ENCODE data around the gene EMID1.
"Not testable (repeated sequence)": the region's sequence is repeated elsewhere in the genome, so short reads cannot be mapped to it uniquely, and the experiment has no call there.

EMID1 gene

GRCh38 chr22:29233277-29233877, 27.7 kb downstream of the EMID1 start:
- TF ChIP-seq EZH2 (IDR thresholded peaks at IDR 0.05; ENCODE audit: borderline replicate concordance, low read depth, low read length, severe bottlenecking) = no peak
- no peak for TF ChIP-seq CTCF (IDR thresholded peaks at IDR 0.05; ENCODE audit: borderline replicate concordance, extremely low read depth, low read length, poor library complexity, severe bottlenecking)
- Histone ChIP-seq H3K9ac (ENCODE audit: low read depth, low read length) (no peak overlapping the region), H3K9me3 (ENCODE audit: insufficient read depth, low read length, severe bottlenecking) (no peaks in the 10 kb centered on the region), H3K27me3 (ENCODE audit: insufficient read depth, low read length, poor library complexity) (no peaks in the 10 kb centered on the region), H3K4me3 (ENCODE audit: low read depth in 1 of 2, low read length in 2 of 2) (no peak overlapping the region), H4K20me1 (ENCODE audit: insufficient read depth, low read length) (no peaks in the 10 kb centered on the region), H3K79me2 (ENCODE audit: insufficient read depth, low read length) (no peaks in the 10 kb centered on the region), H3K27ac (ENCODE audit: low read length) (no peak overlapping the region), H3K4me1 (ENCODE audit: insufficient read depth, low read length) (no peaks in the 10 kb centered on the region), H2AFZ (ENCODE audit: low read depth, low read length) (no peak overlapping the region), H3K36me3 (ENCODE audit: insufficient read depth, low read length) (peaks cover 22% of the 10 kb centered on the region), H3K4me2 (ENCODE audit: insufficient read depth, low read length) (no peak overlapping the region)
- ATAC-seq (ENCODE audit: insufficient read depth, low read depth) (no peak), DNase-seq (no peak)

GRCh38 chr22:29240481-29240880, 34.8 kb downstream of the EMID1 start:
- Histone ChIP-seq H3K4me1 (ENCODE audit: insufficient read depth, low read length) (peaks cover 42% of the 10 kb centered on the region), H3K9ac (ENCODE audit: low read depth, low read length) (peak overlapping the region; percentile 44), H3K36me3 (ENCODE audit: insufficient read depth, low read length) (peaks cover 53% of the 10 kb centered on the region), H3K9me3 (ENCODE audit: insufficient read depth, low read length, severe bottlenecking) (peaks cover 26% of the 10 kb centered on the region), H3K27ac (ENCODE audit: low read length) (peak overlapping the region; percentile 87)
- H3K27me3 ChIP-seq (ENCODE audit: insufficient read depth, low read length, poor library complexity); H3K4me3 ChIP-seq (ENCODE audit: low read depth in 1 of 2, low read length in 2 of 2); H3K79me2 ChIP-seq (ENCODE audit: insufficient read depth, low read length); H2AFZ ChIP-seq (ENCODE audit: low read depth, low read length); H3K4me2 ChIP-seq (ENCODE audit: insufficient read depth, low read length); H4K20me1 ChIP-seq (ENCODE audit: insufficient read depth, low read length): not testable (repeated sequence)
- ATAC-seq (ENCODE audit: insufficient read depth, low read depth) (peak; percentile 25; the same call in 2 of the 3 replicates), DNase-seq (peak; percentile 48)

- no peaks in the 10 kb centered on the region for H3K79me2 ChIP-seq (ENCODE audit: insufficient read depth, low read length)
- no peak overlapping the region for H3K4me3 ChIP-seq (ENCODE audit: low read depth in 1 of 2, low read length in 2 of 2)
- no peak overlapping the region for H2AFZ ChIP-seq (ENCODE audit: low read depth, low read length)
- no peaks in the 10 kb centered on the region for H3K27me3 ChIP-seq (ENCODE audit: insufficient read depth, low read length, poor library complexity)
- peaks cover 45% of the 10 kb centered on the region for H3K4me1 ChIP-seq (ENCODE audit: insufficient read depth, low read length)
- no peak overlapping the region for H3K9ac ChIP-seq (ENCODE audit: low read depth, low read length)
- peaks cover 24% of the 10 kb centered on the region for H3K9me3 ChIP-seq (ENCODE audit: insufficient read depth, low read length, severe bottlenecking)
- H4K20me1 ChIP-seq (ENCODE audit: insufficient read depth, low read length) = no peaks in the 10 kb centered on the region
- TF ChIP-seq CTCF (IDR thresholded peaks at IDR 0.05; ENCODE audit: borderline replicate concordance, extremely low read depth, low read length, poor library complexity, severe bottlenecking) = no peak
- no peak for TF ChIP-seq EZH2 (IDR thresholded peaks at IDR 0.05; ENCODE audit: borderline replicate concordance, low read depth, low read length, severe bottlenecking)
- DNase-seq = no peak
- H3K4me2 ChIP-seq (ENCODE audit: insufficient read depth, low read length) = no peak overlapping the region
- ATAC-seq (ENCODE audit: insufficient read depth, low read depth) = no peak
- peaks cover 65% of the 10 kb centered on the region for H3K36me3 ChIP-seq (ENCODE audit: insufficient read depth, low read length)
- peak overlapping the region; percentile 15 for H3K27ac ChIP-seq (ENCODE audit: low read length)
Measured at GRCh38 chr22:29243874-29244446, 38.3 kb downstream of the EMID1 start.

DNA sequence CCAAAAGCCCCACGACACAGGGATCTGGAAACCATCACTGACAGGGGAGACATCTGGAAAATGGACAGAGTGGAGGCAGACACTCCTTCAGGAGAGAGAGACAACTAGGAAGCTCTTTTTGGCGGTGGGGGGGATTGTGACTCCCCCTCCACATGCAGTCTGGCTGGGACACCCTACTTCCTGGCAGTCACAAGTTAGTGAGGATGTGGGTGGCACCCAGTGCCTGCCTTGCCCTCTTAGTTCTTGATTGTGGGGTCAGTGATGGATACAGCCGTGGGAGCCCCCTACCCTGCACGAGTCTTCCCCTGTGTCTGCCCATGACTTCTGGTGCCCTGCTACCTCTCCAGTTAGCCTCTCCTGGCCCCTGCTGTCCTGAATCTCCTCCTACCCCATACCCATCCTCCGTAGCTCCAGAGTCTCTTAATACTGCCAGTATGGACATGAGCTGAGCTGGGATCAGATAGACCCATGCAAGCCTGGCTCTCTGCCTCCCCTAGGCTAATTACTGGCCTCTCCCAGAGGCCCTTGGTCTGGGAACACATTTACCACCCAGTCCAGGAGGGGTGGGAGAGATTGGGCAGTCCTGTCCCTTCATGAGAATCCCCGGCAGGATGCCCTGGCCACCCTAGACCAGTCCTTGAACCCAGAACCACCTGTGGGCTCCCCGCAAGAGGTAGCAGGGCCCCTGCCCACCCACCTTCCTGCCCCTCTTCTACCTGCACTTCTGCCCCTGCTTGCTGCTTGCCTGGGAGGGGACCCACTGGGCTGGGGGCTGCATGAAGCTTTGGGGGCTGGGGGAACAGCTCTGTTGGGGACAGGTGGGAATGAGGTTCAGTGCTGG, 39.3 kb downstream of the EMID1 start:
- peak; percentile 40 for DNase-seq

More for the DNA sequence above, 39.3 kb downstream of the EMID1 start:
- Histone ChIP-seq H3K9ac (ENCODE audit: low read depth, low read length) (peak overlapping the region; percentile 28), H2AFZ (ENCODE audit: low read depth, low read length) (no peak overlapping the region), H3K9me3 (ENCODE audit: insufficient read depth, low read length, severe bottlenecking) (peaks cover 17% of the 10 kb centered on the region), H3K27me3 (ENCODE audit: insufficient read depth, low read length, poor library complexity) (no peaks in the 10 kb centered on the region), H4K20me1 (ENCODE audit: insufficient read depth, low read length) (no peaks in the 10 kb centered on the region), H3K79me2 (ENCODE audit: insufficient read depth, low read length) (no peaks in the 10 kb centered on the region), H3K27ac (ENCODE audit: low read length) (peak overlapping the region; percentile 79), H3K4me3 (ENCODE audit: low read depth in 1 of 2, low read length in 2 of 2) (no peak overlapping the region), H3K36me3 (ENCODE audit: insufficient read depth, low read length) (peaks cover 56% of the 10 kb centered on the region), H3K4me2 (ENCODE audit: insufficient read depth, low read length) (no peak overlapping the region; the same call in 1 of the 2 replicates), H3K4me1 (ENCODE audit: insufficient read depth, low read length) (peaks cover 40% of the 10 kb centered on the region)
- TF ChIP-seq EZH2 (IDR thresholded peaks at IDR 0.05; ENCODE audit: borderline replicate concordance, low read depth, low read length, severe bottlenecking) = no peak
- no peak for TF ChIP-seq CTCF (IDR thresholded peaks at IDR 0.05; ENCODE audit: borderline replicate concordance, extremely low read depth, low read length, poor library complexity, severe bottlenecking)
- ATAC-seq (ENCODE audit: insufficient read depth, low read depth) = peak; percentile 34

Measured in DND-41 (cell line).